ENCODE data around the gene HINT1.
A peak's percentile ranks its signal among the peaks of the same experiment; 100 is the strongest.
"Not testable (repeated sequence)": the region's sequence is repeated elsewhere in the genome, so short reads cannot be mapped to it uniquely, and the experiment has no call there.

HINT1 gene

GRCh38 chr5:131165119-131165727 is at the start of gene HINT1:
HINT1 (minus strand) TSS chr5:131165256; CDS start chr5:131165205, 51 bp downstream.
- DNase-seq: peak; percentile 86

- no peak for DNase-seq
Measured at GRCh38 chr5:131214609-131215227, 49.7 kb upstream of the HINT1 start.

- no peak for DNase-seq
Measured at GRCh38 chr5:131212471-131213021, 47.5 kb upstream of the HINT1 start.

GRCh38 chr5:131211669-131212068 is 46.6 kb upstream of the HINT1 start:
- DNase-seq: no peak

GRCh38 chr5:131210151-131210510 is 45.1 kb upstream of the HINT1 start:
- no peak for DNase-seq

- peak; percentile 87 for DNase-seq
Measured at GRCh38 chr5:131209506-131210150, 44.6 kb upstream of the HINT1 start.

GRCh38 chr5:131209175-131209505 is 44.1 kb upstream of the HINT1 start:
- DNase-seq: no peak

GRCh38 chr5:131206772-131207171 is 41.7 kb upstream of the HINT1 start:
- no peak for DNase-seq

- no peak for DNase-seq
Measured at GRCh38 chr5:131206061-131206460, 41.0 kb upstream of the HINT1 start.

- DNase-seq: no peak
Measured at GRCh38 chr5:131204964-131205363, 39.9 kb upstream of the HINT1 start.

- no peak for DNase-seq
Measured at GRCh38 chr5:131200560-131200959, 35.5 kb upstream of the HINT1 start.

- DNase-seq: no peak
Measured at GRCh38 chr5:131198625-131199024, 33.6 kb upstream of the HINT1 start.

- DNase-seq: no peak
Measured at GRCh38 chr5:131196331-131196730, 31.3 kb upstream of the HINT1 start.

- DNase-seq: no peak
Measured at GRCh38 chr5:131195696-131196095, 30.6 kb upstream of the HINT1 start.

- no peak for DNase-seq
Measured at GRCh38 chr5:131194725-131195124, 29.7 kb upstream of the HINT1 start.

GRCh38 chr5:131193897-131194296 is 28.8 kb upstream of the HINT1 start:
- DNase-seq: not testable (repeated sequence)

GRCh38 chr5:131193106-131193505 is 28.1 kb upstream of the HINT1 start:
- DNase-seq: no peak

GRCh38 chr5:131186561-131187256 is 21.7 kb upstream of the HINT1 start:
- no peak for DNase-seq

GRCh38 chr5:131185523-131186104 is 20.6 kb upstream of the HINT1 start:
- no peak for DNase-seq

- DNase-seq: no peak
Measured at GRCh38 chr5:131182839-131183238, 17.8 kb upstream of the HINT1 start.

GRCh38 chr5:131180407-131180806 is 15.4 kb upstream of the HINT1 start:
- no peak for DNase-seq

- DNase-seq: no peak
Measured at GRCh38 chr5:131171276-131171810, 6.3 kb upstream of the HINT1 start.

All from NCI-H1092 treated with DMSO at 0.1 percent for 48 hours (cell line).